HepG2 (cell line): ENCODE data around the gene UTF1. TPM values are rescaled to one million over a fixed set of nuclear protein-coding genes. Genes with fewer than 3 reads are reported as not detected.

ENCODE experiments used
- RERE ChIP-seq: IDR thresholded peaks from 2 replicates; pipeline ENCODE4 v1.6.1; 2016; ENCODE audit warnings: low read depth, missing genetic modification reagents, missing compliant biosample characterization
- ZHX2 ChIP-seq, 2 experiments: sonication (generic) in 1 of 2; formaldehyde crosslinking in 1 of 2; IDR thresholded peaks; 2 replicates each; pipeline versions ENCODE4 v1.6.1 to v1.9.0; 2014 to 2022; ENCODE audit warnings: antibody characterized with exemption in 1 of 2, borderline replicate concordance in 1 of 2, inconsistent platforms in 1 of 2, low read depth in 1 of 2, missing genetic modification reagents in 1 of 2
- ZNF143 ChIP-seq: sonication (generic); formaldehyde crosslinking; IDR thresholded peaks from 2 replicates; pipeline ENCODE4 v1.4.0; 2020; ENCODE audit warnings: missing genetic modification reagents
- ZNF644 ChIP-seq: IDR thresholded peaks from 2 replicates; pipeline ENCODE4 v1.6.1; 2016; ENCODE audit warnings: low read depth
- polyA plus RNA-seq, 8 experiments: library from polyadenylated mRNA; depleted of rRNA in 3 of 8; stranded (reverse) in 7 of 8; unstranded in 1 of 8; fragments of >200 nt; fragmentation: Illumina TruSeq in 4 of 8; extraction: Trizol in 4 of 8; gene quantifications; 2 replicates each; pipeline versions ENCODE4 v1.2.1 to v1.2.3, GENCODE V29; 2011 to 2016; ENCODE audit warnings: low read depth in 4 of 8, missing spikeins in 1 of 8, mixed read lengths in 1 of 8; ENCODE audit not compliant: insufficient read depth in 1 of 8
- total RNA-seq, 5 experiments: library from RNA; depleted of rRNA; stranded (reverse); fragments of >200 nt; fragmentation: Illumina TruSeq; extraction: Trizol; gene quantifications; 2 replicates each; pipeline ENCODE4 v1.2.3, GENCODE V29; 2016; ENCODE audit warnings: low read depth in 1 of 5

Gene UTF1
- total and polyA plus RNA-seq, 2 of the 13 experiments (the other 11 are each of a cell fraction or from before 2014, with no cell fraction given), result not detected

- TF ChIP-seq ZHX2 (IDR thresholded peaks at IDR 0.05; ENCODE audit: low read depth), result no peak
- no peak for TF ChIP-seq ZHX2 (CRISPR knock-in tag; IDR thresholded peaks at IDR 0.05; ENCODE audit: borderline replicate concordance)
- TF ChIP-seq ZNF644 (CRISPR knock-in tag), result no peak
- no peak for TF ChIP-seq RERE
- TF ChIP-seq ZNF143 (CRISPR knock-in tag), result no peak
- TF ChIP-seq, all 625 proteins: peak for 0
Measured at GRCh38 chr10:133229265-133230043, 563 bp upstream of the UTF1 start (continued).
